Measurements from ENCODE around the gene RLN3.

- no peak for TF ChIP-seq EZH2phosphoT487 (IDR thresholded peaks at IDR 0.05; ENCODE audit: insufficient read depth, low read depth)
- no peak for TF ChIP-seq EZH2 (IDR thresholded peaks at IDR 0.05; ENCODE audit: insufficient read depth, poor library complexity, severe bottlenecking)
These were observed 47.6 kb upstream of the RLN3 start for GRCh38 chr19:13980340-13980739.
